Common myeloid progenitor, CD34-positive (primary cell): ENCODE results near the gene GCDH.
"Not testable (repeated sequence)": the region's sequence is repeated elsewhere in the genome, so short reads cannot be mapped to it uniquely, and the experiment has no call there.

ENCODE experiments used
- CTCF ChIA-PET: fragments of 350-600 bp; sonication (Branson Sonifier 250); formaldehyde crosslinking; loops from one replicate; lab custom pipeline; 2021; ENCODE audit warnings: antibody characterized with exemption; lab: Charles Lee
- POLR2A ChIA-PET: fragments of 350-600 bp; sonication (Branson Sonifier 250); formaldehyde crosslinking; loops from one replicate; lab custom pipeline; 2021; ENCODE audit warnings: antibody characterized with exemption; lab: Charles Lee
- DNase-seq, 3 donors: peaks; one replicate each; pipeline versions ENCODE4 v3.0.0 to v3.0.0-alpha.2; 2013
- H3K27ac ChIP-seq, 2 experiments: 1 replicate in 1 of 2; 2 replicates in 1 of 2; pipeline ENCODE4 v1.7.0; 2013; ENCODE audit warnings: inconsistent platforms in 2 of 2, low read length in 2 of 2, mild to moderate bottlenecking in 2 of 2, low read depth in 1 of 2, moderate library complexity in 1 of 2; ENCODE audit not compliant: severe bottlenecking in 2 of 2, insufficient read depth in 1 of 2, poor library complexity in 1 of 2
- H3K27me3 ChIP-seq, 5 experiments: replicated peaks in 2 of 5; 1 replicate in 3 of 5; 2 replicates in 2 of 5; pipeline versions ENCODE4 v1.6.1 to v1.7.0; 2013; ENCODE audit warnings: low read length in 4 of 5, mild to moderate bottlenecking in 2 of 5, moderate library complexity in 2 of 5, inconsistent platforms in 1 of 5; ENCODE audit not compliant: insufficient read depth in 5 of 5, control insufficient read depth in 4 of 5
- H3K36me3 ChIP-seq, 4 experiments: 1 replicate in 2 of 4; 2 replicates in 2 of 4; pipeline versions ENCODE4 v1.6.1 to v1.7.0; 2013; ENCODE audit warnings: low read length in 3 of 4, control low read depth in 1 of 4, mild to moderate bottlenecking in 1 of 4; ENCODE audit not compliant: control insufficient read depth in 4 of 4, insufficient read depth in 4 of 4
- H3K4me1 ChIP-seq, 4 experiments: 1 replicate in 3 of 4; 2 replicates in 1 of 4; pipeline versions ENCODE4 v1.6.1 to v1.7.1; 2013; ENCODE audit warnings: low read length in 3 of 4, mild to moderate bottlenecking in 3 of 4, control low read depth in 1 of 4, inconsistent platforms in 1 of 4, moderate library complexity in 1 of 4; ENCODE audit not compliant: control insufficient read depth in 4 of 4, insufficient read depth in 4 of 4; ENCODE audit errors: control extremely low read depth in 1 of 4
- H3K4me3 ChIP-seq, 7 experiments: 1 replicate in 4 of 7; 2 replicates in 3 of 7; pipeline versions ENCODE4 v1.5.1 to v1.7.0; 2013; ENCODE audit warnings: mild to moderate bottlenecking in 7 of 7, low read length in 6 of 7, moderate library complexity in 6 of 7, inconsistent platforms in 2 of 7, low read depth in 2 of 7, control low read depth in 1 of 7; ENCODE audit not compliant: insufficient read depth in 4 of 7, control insufficient read depth in 1 of 7; ENCODE audit errors: extremely low read depth in 1 of 7
- H3K9me3 ChIP-seq, 5 experiments: 1 replicate in 4 of 5; 2 replicates in 1 of 5; pipeline versions ENCODE4 v1.6.1 to v1.7.1; 2013; ENCODE audit warnings: low read length in 4 of 5, mild to moderate bottlenecking in 2 of 5, inconsistent platforms in 1 of 5, low read depth in 1 of 5, moderate library complexity in 1 of 5; ENCODE audit not compliant: control insufficient read depth in 4 of 5, insufficient read depth in 2 of 5; ENCODE audit errors: control extremely low read depth in 1 of 5
- WGBS: methylation state at CpG from one replicate; pipeline ENCODE4 v1.1.5; 2013; ENCODE audit not compliant: insufficient coverage; 5-methylcytosine and 5-hydroxymethylcytosine counted together

The GCDH gene

DNA sequence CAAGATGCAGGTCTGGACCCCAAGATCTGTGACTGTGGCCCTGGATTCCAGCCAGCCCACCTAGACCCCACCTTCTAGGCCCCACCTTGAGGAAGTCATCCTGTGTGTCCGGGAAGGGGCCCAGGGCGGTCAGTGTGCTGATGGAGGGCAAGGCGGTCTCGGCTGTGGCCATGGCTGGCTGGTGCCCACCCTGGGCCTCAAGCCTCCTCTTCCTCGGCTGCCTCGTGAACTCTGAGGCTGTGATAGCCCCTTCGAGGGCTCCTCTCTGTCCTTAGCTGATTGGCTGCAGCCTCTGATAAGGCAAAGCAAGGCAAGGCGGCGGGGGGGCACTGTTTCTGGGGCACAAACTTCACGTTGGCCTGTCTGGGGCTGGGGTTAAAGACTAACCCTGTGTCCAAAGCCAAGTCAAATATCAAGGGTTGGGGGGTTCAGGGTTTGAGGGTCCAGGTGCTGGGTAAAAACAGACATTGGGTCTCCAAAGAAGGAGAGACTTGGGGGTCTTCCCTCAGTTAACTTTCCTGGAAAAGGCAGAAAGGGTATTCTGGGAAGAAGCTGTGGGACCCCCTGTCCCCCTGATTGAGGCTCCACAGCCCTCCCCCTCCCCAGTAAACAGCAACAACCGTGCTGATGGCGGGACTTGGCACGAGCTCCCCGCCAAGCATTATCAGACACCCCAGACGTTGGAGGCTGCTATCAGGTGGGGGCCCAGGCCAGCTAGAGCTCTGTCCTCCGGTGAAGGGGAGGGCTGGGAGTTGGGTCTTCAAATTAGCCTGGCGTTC is 3.8 kb upstream of the GCDH start, which contains the start of gene KLF1:
KLF1 (minus strand) TSS at position 233 of the 779 bp plus-strand sequence; CDS start at position 172, 61 bp downstream.
- Histone ChIP-seq H3K27me3 (no peaks in the 10 kb centered on the region), H3K4me3 (peak within 1 kb of the TSS in 6 of 7 experiments; percentile 48 to 78 (median 65)), H3K27ac (peak within 1 kb of the TSS in 1 of 2 experiments; percentile 81), H3K4me1 (peaks cover 4 to 43% (median 34%) of the 10 kb centered on the region in 4 experiments), H3K36me3 (no peaks in the 10 kb centered on the region), H3K9me3 (peaks cover 0 to 7% (median 3%) of the 10 kb centered on the region in 5 experiments)
- 78% methylated on average over 14 of the region's 17 CpGs for WGBS
- POLR2A ChIA-PET: interaction anchor here (1.6 kb wide), 1 partner anchor 51 kb away, joined by 7 read pairs; the partner anchor contains the start of gene CALR
- CTCF ChIA-PET: interaction anchor here (0.9 to 3.1 kb wide), 7 partner anchors 9 to 78 kb away, joined by 3 to 12 read pairs (median 8); partner anchors contain the start of genes FARSA and GADD45GIP1
- DNase-seq: peak in 2 of 3 donors; percentile 45 to 64

DNA sequence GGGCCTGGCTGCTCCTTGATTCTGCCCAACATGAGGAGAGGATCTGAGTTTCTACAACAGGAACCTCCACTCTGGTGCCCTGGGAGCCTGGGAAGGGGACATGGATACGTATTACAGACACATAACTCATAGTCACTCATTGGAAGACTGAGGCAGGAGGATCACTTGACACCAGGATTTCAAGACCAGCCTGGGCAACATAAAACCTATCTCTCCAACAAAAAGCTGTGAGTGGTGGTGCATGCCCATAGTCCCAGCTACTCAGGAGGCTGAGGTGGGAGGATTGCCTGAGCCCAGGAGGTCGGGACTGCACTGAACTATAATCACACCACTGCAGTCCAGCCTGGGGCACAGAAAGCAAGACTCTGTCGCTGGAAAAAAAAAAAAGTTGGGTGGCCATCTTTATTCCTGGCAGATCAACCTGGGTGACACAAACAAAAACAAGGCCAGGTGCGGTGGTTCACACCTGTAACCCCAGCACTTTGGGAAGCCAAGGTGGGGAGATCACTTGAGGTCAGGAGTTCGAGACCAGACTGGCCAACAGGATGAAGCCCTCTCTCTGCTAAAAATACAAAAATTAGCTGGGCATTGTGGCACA is 2.9 kb upstream of the GCDH start:
- 88% methylated on average over 4 of the region's 5 CpGs for WGBS

DNA sequence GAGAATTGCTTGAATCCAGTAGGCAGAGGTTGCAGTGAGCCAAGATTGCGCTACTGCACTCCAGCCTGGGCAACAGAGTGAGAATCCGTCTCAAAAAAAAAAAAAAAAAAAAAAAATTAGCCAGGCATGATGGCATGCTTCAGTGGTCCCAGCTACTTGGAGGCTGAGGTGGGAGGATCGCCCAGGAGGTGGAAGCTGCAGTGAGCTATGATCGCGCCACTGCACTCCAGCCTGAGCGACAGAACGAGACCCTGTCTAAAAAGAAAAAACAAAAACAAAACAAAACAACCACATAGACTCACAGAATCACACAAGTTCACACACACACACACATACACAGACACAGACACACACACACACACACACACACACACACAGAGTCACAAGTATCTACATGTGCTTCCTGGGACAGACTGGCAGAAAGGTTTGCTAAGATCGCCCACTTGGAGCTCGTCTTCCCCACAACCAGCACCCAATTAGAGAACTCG is 617 bp upstream of the GCDH start:
- DNase-seq, H3K27me3 ChIP-seq, H3K27ac ChIP-seq, H3K9me3 ChIP-seq: not testable (repeated sequence)
- 43% methylated on average over 9 of the region's 10 CpGs for WGBS
- peak overlapping the region in 6 of 7 experiments; percentile 27 to 95 (median 56) for H3K4me3 ChIP-seq
- ChIA-PET POLR2A (interaction anchor here (0.6 to 3.3 kb wide), 7 partner anchors 23 to 116 kb away, joined by 3 to 28 read pairs (median 4); partner anchors contain the start of genes CALR and FARSA), CTCF (interaction anchor here (0.9 to 2.3 kb wide), 10 partner anchors 8 to 125 kb away, joined by 3 to 9 read pairs (median 4); partner anchors contain the start of gene FARSA)
- peaks cover 0 to 21% (median 16%) of the 10 kb centered on the region in 4 experiments for H3K36me3 ChIP-seq
- H3K4me1 ChIP-seq: peaks cover 4 to 32% (median 25%) of the 10 kb centered on the region in 4 experiments

More for the DNA sequence above, 2.9 kb upstream of the GCDH start:
- no peak for DNase-seq
- H3K27me3 ChIP-seq: no peaks in the 10 kb centered on the region
- peaks cover 0 to 7% (median 3%) of the 10 kb centered on the region in 5 experiments for H3K9me3 ChIP-seq
- CTCF ChIA-PET: interaction anchor here (0.9 to 2.5 kb wide), 4 partner anchors 11 to 77 kb away, joined by 3 to 8 read pairs (median 4); no protein-coding TSS in a partner anchor
- POLR2A ChIA-PET: interaction anchor here (1.6 kb wide), 1 partner anchor 50 kb away, joined by 7 read pairs; the partner anchor contains the start of gene CALR
- H3K4me1 ChIP-seq: peaks cover 4 to 45% (median 34%) of the 10 kb centered on the region in 4 experiments
- H3K36me3 ChIP-seq: peaks cover 0 to 1% (median under 1%) of the 10 kb centered on the region in 4 experiments
- no peak overlapping the region for H3K4me3 ChIP-seq
- peak overlapping the region in 1 of 2 experiments; percentile 81 for H3K27ac ChIP-seq

DNA sequence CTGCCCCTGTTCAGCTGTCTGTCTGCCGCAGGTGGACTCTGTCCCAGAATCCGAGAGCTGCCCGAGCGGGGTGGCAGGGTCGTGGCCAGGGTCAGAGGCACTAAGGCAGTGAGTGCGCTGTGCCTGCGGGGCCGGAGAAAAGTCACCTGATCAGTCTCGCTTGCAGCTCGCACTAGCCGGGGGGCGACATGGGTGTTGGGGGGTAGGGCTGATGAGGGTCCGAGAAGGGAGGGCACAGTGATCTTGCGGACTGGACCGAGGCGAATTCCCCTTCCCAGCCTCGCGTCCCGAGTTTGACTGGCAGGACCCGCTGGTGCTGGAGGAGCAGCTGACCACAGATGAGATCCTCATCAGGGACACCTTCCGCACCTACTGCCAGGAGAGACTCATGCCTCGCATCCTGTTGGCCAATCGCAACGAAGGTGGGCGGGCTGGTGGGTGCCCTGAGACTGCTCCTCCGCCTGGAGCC is 627 bp downstream of the GCDH start:
- ChIA-PET POLR2A (interaction anchor here (0.7 to 3.3 kb wide), 5 partner anchors 11 to 47 kb away, joined by 3 to 28 read pairs (median 7); partner anchors contain the start of genes CALR and FARSA), CTCF (interaction anchor here (0.9 to 2.3 kb wide), 3 partner anchors 10 to 126 kb away, joined by 3 to 9 read pairs (median 4); no protein-coding TSS in a partner anchor)
- Histone ChIP-seq H3K4me1 (peaks cover 4 to 21% (median 18%) of the 10 kb centered on the region in 4 experiments), H3K27me3 (no peaks in the 10 kb centered on the region), H3K9me3 (no peaks in the 10 kb centered on the region), H3K4me3 (peak overlapping the region; percentile 63 to 98 (median 90)), H3K36me3 (peaks cover 1 to 30% (median 24%) of the 10 kb centered on the region in 4 experiments), H3K27ac (peak overlapping the region; percentile 50 to 79)
- 15% methylated on average over 23 of the region's 26 CpGs for whole genome bisulfite sequencing
- no peak for DNase-seq

GRCh38 chr19:12893582-12893981 is 2.6 kb downstream of the GCDH start:
- ChIA-PET CTCF (interaction anchor here (1.0 kb wide), 1 partner anchor 20 kb away, joined by 3 read pairs; no protein-coding TSS in a partner anchor), POLR2A (no interaction called here)
- peaks cover 2 to 45% (median 38%) of the 10 kb centered on the region in 4 experiments for H3K36me3 ChIP-seq
- no peaks in the 10 kb centered on the region for H3K9me3 ChIP-seq
- no peak overlapping the region for H3K4me3 ChIP-seq
- no peak for DNase-seq
- H3K4me1 ChIP-seq: peaks cover 4 to 19% (median 15%) of the 10 kb centered on the region in 4 experiments
- no peaks in the 10 kb centered on the region for H3K27me3 ChIP-seq
- 100% methylated on average over 4 of the region's 5 CpGs for WGBS
- no peak overlapping the region for H3K27ac ChIP-seq

DNA sequence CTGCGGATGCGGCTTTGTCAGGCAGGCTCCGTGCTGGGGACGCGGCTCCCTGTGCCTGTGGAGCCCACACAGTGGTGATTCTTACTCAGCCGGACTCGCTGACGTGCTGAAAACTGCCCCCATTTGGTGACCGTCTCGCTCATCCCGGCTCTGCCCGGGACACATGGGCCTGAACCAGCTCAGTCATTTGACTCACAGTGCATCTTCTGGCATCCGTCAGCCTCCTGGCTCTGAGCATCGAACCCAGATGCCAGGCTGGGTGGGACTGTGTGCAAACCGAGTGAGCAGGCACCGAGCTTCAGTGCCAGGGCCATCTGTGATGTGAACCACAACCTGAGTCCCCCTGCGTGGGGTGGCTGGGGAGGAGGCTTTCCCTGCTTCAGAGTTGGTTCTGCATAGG is 5.5 kb downstream of the GCDH start:
- Histone ChIP-seq H3K4me3 (no peak overlapping the region), H3K27ac (no peak overlapping the region), H3K36me3 (peaks cover 3 to 60% (median 52%) of the 10 kb centered on the region in 4 experiments), H3K27me3 (no peaks in the 10 kb centered on the region), H3K9me3 (no peaks in the 10 kb centered on the region), H3K4me1 (peaks cover 4 to 8% (median 7%) of the 10 kb centered on the region in 4 experiments)
- ChIA-PET CTCF (interaction anchor here (1.1 to 1.5 kb wide), 2 partner anchors 9 to 11 kb away, joined by 3 to 9 read pairs; partner anchors contain the start of gene KLF1), POLR2A (interaction anchor here (0.5 kb wide), 1 partner anchor 48 kb away, joined by 4 read pairs; no protein-coding TSS in a partner anchor)
- DNase-seq: no peak
- WGBS: 96% methylated on average over 17 of the region's 17 CpGs
